SKM-1 (cell line): ENCODE measurements around the gene DUS4L.
"Not testable (repeated sequence)": the region's sequence is repeated elsewhere in the genome, so short reads cannot be mapped to it uniquely, and the experiment has no call there.

Source experiments
- DNase-seq: peaks from one replicate; lab custom pipeline; 2025; ENCODE audit not compliant: unreplicated experiment; lab: John Stamatoyannopoulos, UW

Gene DUS4L, protein sequence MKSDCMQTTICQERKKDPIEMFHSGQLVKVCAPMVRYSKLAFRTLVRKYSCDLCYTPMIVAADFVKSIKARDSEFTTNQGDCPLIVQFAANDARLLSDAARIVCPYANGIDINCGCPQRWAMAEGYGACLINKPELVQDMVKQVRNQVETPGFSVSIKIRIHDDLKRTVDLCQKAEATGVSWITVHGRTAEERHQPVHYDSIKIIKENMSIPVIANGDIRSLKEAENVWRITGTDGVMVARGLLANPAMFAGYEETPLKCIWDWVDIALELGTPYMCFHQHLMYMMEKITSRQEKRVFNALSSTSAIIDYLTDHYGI

DNA sequence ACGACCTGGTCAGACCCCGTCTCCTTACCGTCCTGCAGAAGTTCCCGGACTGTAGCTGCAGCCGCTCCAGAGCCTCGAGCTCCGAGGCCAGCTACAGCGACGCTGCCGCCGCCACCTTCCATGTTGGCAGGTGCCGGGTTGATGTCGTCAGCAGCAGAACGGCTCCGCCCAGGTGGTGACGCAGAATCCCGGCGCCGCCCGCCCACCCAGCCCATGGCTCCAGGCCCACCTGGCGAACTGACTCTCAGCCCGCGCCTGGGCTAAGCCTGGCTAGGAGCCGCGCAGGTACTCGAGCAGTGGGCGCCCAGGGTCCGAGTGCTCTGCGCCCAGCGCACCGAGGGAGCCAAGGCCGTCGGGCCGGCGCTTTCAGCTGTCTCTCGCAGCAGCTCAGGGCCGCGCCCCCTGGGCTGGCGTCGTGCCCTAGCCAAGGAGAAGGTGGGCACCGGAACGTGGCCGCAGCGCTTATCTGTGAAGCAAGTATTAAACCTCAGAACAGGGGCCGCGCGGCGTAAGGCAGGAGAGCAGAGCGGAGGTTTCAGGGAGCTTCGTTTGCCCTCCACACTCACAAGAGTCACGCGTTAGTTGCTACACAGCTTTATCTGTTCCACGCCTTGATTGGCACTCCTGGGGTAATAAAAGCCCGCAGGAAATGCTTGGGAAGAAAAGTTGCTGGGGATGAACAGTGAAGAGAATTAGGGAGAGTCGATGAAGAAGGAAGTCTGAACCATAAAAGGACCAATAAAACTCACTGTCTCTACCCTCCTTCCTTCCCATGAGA lies at the start of gene DUS4L, which contains the start of gene COG5:
TSS of gene DUS4L (plus strand) at position 197 of the 778 bp plus-strand sequence. CDS start 3,100 bp downstream, outside the sequence.
TSS of gene COG5 (minus strand) at position 146 of the 778 bp plus-strand sequence. CDS start at position 122, 24 bp downstream.
- DNase-seq: peak; percentile 14

DNA sequence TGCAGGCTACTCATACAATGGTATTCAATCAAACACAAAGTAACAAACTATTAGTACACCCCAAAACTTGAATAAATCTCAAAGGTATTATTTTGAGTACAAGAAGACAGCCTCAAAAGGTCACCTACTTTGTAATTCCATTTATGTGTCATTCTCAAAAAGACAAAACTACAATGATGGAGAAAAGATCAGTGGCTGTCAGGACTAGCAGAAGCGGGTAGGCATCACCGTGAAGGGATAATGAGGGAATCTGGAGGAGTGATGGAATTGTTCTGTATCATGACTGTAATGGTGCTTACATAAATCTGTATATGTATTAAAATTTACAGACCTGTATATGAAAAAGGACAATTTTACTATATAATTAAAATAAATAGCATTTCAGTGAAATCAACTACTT lies 37.1 kb upstream of the DUS4L start:
- DNase-seq: no peak

GRCh38 chr7:107527196-107527595 lies 36.6 kb upstream of the DUS4L start:
- no peak for DNase-seq

DNA sequence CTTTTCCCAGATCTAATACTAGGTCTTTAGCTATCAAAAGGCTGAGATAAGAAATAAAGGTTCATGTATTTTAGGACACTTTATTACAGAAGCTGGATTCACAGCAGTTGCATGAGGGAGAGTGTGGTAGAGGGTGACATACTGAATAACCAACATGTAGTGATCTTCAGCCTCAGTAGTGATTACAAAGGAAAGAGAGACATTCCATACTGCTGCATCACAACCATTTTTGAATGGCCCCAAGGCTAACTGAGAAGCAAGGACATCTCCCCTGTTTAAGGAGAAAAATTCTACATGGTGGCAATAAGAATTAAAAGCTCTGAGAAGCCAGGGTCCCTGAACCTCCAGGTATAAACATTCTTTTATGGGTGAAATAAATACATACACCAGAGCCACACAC lies 35.3 kb upstream of the DUS4L start:
- DNase-seq: no peak

- no peak for DNase-seq
Measured at GRCh38 chr7:107530751-107531150, 33.0 kb upstream of the DUS4L start.

- no peak for DNase-seq
Measured at GRCh38 chr7:107534139-107534538, 29.6 kb upstream of the DUS4L start.

- DNase-seq: not testable (repeated sequence)
Measured at GRCh38 chr7:107537228-107537627, 26.5 kb upstream of the DUS4L start.

GRCh38 chr7:107538001-107538400 lies 25.8 kb upstream of the DUS4L start:
- no peak for DNase-seq

GRCh38 chr7:107543338-107543993 lies 20.3 kb upstream of the DUS4L start:
- no peak for DNase-seq

DNA sequence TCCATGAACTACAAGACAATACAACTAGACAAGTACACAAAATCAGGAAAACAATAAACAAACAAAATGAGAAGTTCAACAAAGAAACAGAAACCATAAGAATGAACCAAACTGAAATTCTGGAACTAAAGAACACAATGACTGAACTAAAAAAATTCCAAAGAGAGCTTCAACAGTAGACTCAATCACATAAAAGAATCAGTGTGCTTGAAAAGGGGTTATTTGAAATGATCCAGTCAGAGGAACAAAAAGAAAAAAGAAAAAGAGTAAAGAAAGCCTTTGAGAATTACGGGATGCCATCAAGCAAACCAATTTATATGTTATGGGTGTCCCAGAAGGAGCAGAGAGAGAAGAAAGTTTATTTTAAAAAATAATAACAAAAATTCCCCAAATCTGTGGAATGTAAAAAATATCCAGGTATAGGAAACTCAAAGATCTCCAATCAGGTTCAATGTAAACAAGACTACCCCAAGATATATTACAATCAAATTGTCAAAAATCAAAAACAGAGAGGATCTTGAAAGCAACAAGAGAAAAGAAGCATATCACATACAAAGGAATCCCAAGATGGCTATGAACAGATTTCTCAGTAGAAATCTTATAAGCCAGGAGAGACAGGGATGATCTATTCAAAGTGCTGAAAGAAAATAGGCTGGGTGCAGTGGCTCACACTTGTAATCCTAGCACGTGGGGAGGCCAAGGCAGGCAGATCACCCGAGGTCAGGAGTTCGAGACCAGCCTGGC lies 18.8 kb upstream of the DUS4L start:
- no peak for DNase-seq

DNA sequence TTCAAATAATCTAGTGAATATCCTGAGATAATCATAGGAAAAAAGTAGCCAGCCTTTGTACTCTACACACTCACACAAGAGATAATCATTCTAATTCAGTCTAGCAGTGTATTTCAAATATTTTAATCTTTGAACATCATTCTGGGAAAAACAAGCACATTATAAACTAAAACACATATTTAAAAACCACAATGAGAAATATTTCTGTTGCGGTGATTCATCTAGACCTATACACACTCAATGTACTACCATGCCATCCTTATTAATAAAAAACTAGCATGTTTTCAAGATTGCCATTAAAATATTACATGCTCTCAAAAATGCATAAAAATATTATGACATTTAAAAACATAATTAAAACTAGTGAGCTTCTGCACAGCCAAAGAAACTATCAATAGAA lies 11.8 kb upstream of the DUS4L start:
- no peak for DNase-seq

DNA sequence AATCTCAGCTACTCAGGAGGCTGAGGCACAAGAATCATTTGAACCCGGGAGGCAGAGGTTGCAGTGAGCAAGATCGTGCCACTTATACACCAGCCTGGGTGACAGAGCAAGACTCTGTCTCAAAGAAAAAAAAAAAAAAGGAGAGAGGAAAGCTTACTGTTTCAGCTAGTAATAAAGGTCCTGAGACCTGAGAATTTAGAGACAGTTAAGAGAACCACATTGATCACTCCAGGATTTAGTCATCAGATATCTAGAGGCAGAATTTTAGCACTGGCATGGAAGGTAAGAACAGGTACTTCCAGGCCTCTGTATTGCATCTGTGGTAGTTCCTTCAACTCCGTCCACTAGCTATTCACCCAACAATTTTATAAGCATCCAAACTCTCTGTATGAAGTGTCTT lies 7.9 kb upstream of the DUS4L start:
- no peak for DNase-seq

DNA sequence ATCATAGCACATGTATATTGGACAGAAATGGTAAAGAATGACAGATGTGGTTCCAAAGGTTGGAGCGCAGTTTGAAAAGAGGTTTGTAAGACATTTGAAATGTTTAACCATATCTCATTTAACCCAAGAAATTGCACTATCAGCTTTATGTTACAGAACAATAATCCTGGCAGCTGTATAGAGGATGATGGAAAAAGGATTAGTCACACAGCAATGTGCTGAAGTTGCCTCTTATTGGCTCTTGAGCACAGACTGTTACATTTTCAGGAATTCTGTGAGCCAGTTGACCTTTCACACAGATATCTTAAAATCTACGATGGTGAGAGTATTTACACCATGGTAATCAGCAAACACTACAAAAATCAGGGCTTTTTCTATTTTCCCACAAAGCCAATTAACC lies 3.9 kb upstream of the DUS4L start:
- DNase-seq: no peak

DNA sequence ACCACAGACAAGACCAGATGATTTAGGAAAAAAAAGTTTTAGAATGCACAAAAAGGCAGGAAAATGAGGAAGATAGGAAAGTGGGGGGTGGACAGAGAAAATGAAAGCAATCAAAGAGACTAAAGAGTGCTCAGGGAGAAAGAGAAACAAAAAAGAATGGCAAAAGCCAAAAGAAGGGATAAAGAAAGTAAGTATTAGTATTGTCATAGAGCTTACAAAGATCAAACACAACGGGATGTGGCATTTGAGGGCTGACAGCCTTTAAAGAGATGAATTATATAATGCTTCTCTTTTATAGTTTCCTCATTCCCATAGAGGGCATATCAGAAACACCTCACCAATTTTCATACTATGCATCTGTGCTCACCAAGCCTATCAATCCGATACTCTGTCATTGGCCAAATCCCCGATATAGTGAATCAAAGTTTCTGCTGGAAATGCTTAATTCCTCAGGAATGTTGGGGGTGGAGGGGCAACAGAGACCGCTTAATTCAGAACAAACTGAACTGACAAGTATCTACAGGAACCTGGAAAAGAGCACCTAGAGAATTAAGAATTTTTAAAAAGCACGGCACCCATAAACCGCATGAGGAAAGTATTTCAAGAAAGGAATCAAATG lies 2.8 kb upstream of the DUS4L start:
- no peak for DNase-seq

DNA sequence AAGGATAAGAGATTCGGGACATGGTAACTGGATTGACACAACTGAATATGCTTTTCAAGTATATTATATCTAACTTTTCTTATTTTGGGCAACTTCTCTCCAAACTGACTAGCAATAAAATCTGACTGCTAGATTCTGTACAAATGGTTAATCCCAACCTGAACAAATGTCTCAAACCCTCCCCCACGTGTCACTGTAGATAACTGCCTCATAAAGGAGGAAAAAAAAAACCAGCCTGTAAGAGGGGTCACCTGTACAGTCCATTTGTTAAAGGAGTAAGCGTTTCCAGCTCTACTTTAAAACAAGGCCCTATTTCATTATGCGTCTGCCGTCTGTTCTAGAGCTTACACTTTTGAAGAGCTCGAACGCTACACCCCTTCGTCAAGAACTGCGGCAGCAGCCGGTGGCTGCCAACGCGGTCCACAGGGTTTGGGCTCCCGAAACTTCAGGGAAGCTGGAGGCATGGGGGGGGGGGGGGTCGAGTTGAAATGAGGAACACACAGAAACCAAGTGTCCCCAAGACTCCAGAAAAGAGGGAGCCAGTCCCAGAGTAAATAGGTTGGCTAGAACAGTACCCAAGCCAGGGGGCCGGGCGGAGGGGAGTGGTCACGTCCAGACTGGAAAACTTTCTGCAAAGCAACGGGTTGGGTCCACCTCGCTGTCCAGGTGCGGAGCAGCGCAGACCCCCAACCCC lies 543 bp upstream of the DUS4L start:
- DNase-seq: no peak

DNA sequence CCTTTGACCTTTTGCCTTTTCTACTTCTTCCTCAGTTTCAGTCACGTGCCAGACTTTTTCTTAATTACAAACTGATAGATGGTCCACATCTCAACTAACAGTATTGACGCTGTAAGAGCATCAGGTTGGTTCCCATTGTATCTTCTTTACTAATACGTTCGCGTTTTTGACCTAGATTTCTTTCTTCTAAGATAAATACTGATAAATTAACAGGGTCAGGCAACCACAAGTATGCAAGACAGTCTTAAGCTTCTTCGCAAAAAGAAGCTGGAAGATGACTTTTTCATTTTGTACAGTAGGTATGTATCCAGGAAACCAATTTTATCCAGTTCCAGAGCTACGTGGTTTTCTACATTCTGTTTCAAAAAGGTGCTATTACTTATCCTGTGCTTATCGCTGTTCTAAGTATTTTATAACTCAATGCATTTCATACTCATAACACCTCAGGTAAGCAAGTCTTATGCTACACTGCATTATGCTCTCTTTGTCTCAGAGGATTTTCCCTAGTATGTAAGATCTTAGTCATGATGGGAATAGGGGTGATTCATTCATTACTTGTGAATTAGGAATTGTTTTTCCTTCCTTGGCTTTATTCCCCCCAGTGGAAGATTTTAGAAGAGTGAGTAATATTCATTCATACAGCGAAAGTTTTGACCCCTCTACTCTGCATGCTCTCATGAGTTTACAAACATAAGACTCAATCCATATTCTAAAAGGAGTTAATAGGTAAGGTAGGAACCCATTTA lies 955 bp downstream of the DUS4L start:
- DNase-seq: no peak

DNA sequence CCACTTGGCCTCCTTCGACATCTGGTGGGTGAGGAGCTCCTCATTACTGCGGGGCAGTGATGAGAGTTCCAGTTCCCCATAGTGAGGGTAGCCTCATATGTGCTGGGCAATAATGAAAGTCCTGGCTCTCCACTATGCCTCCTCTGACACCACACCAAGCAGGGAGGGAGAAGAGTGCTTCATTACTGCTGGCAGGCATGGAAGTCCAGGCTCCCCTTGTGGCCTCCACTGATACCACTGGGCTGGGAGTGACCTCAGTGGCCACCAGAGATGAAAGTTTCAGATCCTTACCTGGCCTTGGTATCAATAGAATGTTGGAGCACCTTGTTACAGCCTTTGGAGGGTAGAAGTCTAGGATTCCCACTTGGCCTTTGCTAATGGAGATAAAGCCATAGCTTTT lies 6.5 kb downstream of the DUS4L start:
- DNase-seq: no peak

DNA sequence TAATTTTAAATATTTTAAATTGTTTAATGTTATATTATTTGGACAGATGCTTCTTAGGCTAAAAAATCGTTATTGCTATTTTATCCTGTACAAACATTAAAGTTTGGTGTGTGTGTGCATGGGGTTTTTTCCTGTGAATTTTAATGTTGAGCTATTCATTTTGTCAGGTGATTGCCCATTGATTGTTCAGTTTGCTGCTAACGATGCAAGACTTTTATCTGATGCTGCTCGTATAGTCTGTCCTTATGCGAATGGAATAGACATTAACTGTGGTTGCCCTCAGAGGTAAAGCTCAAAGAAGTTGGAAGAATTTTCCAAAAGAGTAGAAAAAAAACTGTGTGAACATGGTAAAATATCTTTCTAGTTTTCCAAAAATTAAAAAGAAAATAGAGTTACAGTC lies 9.8 kb downstream of the DUS4L start:
- DNase-seq: no peak

DNA sequence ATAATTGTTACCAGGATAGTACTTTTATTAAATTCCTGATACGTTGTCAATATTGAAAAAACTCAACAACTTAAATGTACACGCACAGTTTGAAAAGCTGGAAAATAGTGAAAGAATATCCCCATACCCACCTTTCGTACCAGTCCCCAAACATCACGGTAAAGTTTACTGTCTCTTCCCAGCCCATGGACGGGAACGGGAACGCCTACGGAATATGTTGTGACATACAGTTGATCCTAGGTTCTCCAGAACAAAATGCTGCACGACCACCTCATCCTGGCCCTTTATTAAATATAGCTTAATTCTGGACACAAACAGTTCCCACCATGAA lies 15.7 kb downstream of the DUS4L start:
- no peak for DNase-seq
